Heart left ventricle (tissue), 13 donors: ENCODE results near the gene RNASE4.

Experiments used
- POLR2A ChIP-seq, 2 donors: fragments of 450-650 bp; IDR thresholded peaks; one replicate each; pipeline ENCODE4 v1.6.1; 2017; ENCODE audit warnings: antibody characterized with exemption in 2 of 2, mild to moderate bottlenecking in 2 of 2, moderate library complexity in 2 of 2
- TF ChIP-seq, protein P1 (sequence below), 12 donors: fragments of 200-600 bp; sonication (generic) in 4 of 12; IDR thresholded peaks; one replicate each; pipeline versions ENCODE4 v1.5.0 to v1.8.0; 2018 to 2022; ENCODE audit warnings: antibody characterized with exemption in 12 of 12, mild to moderate bottlenecking in 5 of 12
- donor health status: ischemic (EF 13 %, LVEDD 7.1; RV severe dilation, severe dysfunction).
- donor health status: DM: no; HTN: yes; CAD: no.
- donor health status: DM: no; HTN: no; CAD: no.
- donor health status: ischemic (EF 25% LVEDD 6.9; RV normal size, moderate dysfunction).
- donor health status: ischemic (EF 25% LVEDD 5.7; RV mildly dilated, moderate dysfunction).
- donor health status: ischemic (EF 35%, LVEDD 5.7; RV mildly dilated, moderate dysfunction).
- donor health status: nonischemic (EF 11% LVEDD 7.7; RV severe dilation, severe dysfunction).
- donor health status: DM: yes; HTN: yes; CAD: no.
- donor health status: PGD.
- donor health status: ischemic (EF 29% LVEDD 5.4; RV normal size, mild dysfunction).
- donor health status: nonischemic (EF 23%, LVEDD 6.1; RV moderate dilation, normal function).

- no peak for TF ChIP-seq POLR2A (IDR thresholded peaks at IDR 0.05)
- TF ChIP-seq, protein P1, sequence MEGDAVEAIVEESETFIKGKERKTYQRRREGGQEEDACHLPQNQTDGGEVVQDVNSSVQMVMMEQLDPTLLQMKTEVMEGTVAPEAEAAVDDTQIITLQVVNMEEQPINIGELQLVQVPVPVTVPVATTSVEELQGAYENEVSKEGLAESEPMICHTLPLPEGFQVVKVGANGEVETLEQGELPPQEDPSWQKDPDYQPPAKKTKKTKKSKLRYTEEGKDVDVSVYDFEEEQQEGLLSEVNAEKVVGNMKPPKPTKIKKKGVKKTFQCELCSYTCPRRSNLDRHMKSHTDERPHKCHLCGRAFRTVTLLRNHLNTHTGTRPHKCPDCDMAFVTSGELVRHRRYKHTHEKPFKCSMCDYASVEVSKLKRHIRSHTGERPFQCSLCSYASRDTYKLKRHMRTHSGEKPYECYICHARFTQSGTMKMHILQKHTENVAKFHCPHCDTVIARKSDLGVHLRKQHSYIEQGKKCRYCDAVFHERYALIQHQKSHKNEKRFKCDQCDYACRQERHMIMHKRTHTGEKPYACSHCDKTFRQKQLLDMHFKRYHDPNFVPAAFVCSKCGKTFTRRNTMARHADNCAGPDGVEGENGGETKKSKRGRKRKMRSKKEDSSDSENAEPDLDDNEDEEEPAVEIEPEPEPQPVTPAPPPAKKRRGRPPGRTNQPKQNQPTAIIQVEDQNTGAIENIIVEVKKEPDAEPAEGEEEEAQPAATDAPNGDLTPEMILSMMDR (IDR thresholded peaks at IDR 0.05): no peak
Measured at GRCh38 chr14:20750194-20750593, 65.8 kb downstream of the RNASE4 start.
